Brain microvascular endothelial cell (primary cell): Measurements from ENCODE around the gene UTRN.

Experiments
- DNase-seq: peaks from one replicate; pipeline ENCODE4 v3.0.0-alpha.2; 2020
- H3K27ac ChIP-seq: fragments of 250-450 bp; sonication (Bioruptor Pico); 2 replicates; pipeline ENCODE4 v1.5.1; 2020; ENCODE audit warnings: mild to moderate bottlenecking, moderate library complexity
- H3K27me3 ChIP-seq: fragments of 250-450 bp; sonication (Bioruptor Pico); replicated peaks from 2 replicates; pipeline ENCODE4 v1.5.1; 2020; ENCODE audit warnings: mild to moderate bottlenecking
- H3K36me3 ChIP-seq: fragments of 250-450 bp; sonication (Bioruptor Pico); replicated peaks from 2 replicates; pipeline ENCODE4 v1.5.1; 2020; ENCODE audit warnings: mild to moderate bottlenecking
- H3K4me3 ChIP-seq: 2 replicates; pipeline ENCODE4 v1.5.1; 2011; ENCODE audit warnings: low read depth, mild to moderate bottlenecking, control low read depth, low read length, moderate library complexity
- CTCF ChIP-seq: IDR thresholded peaks from 2 replicates; pipeline ENCODE4 v1.5.1; 2011; ENCODE audit warnings: low read depth, mild to moderate bottlenecking, moderate library complexity, low read length, control low read depth, inconsistent platforms; ENCODE audit errors: missing control alignments
- in situ Hi-C: cut with HindIII; loops from 2 replicates; pipeline ENCODE4 v1.10.0; 2017; ENCODE audit warnings: low sequenced_read_pairs, low pct_ligation_motif_present

Gene UTRN

GRCh38 chr6:144264270-144265060 is 20.7 kb upstream of the UTRN start:
- H3K27ac ChIP-seq, result peak overlapping the region; percentile 97
- in situ Hi-C loops, result no loop called here
- no peak for TF ChIP-seq CTCF
- no peak overlapping the region for H3K4me3 ChIP-seq
- peak; percentile 94 for DNase-seq
- no peaks in the 10 kb centered on the region for H3K36me3 ChIP-seq
- H3K27me3 ChIP-seq, result no peaks in the 10 kb centered on the region

- Histone ChIP-seq H3K4me3 (no peak overlapping the region), H3K27ac (peak overlapping the region; percentile 97), H3K27me3 (no peaks in the 10 kb centered on the region), H3K36me3 (no peaks in the 10 kb centered on the region)
- in situ Hi-C loops, result no loop called here
- TF ChIP-seq CTCF, result no peak
- DNase-seq, result peak; percentile 78
Observed at GRCh38 chr6:144265061-144265357, 20.1 kb upstream of the UTRN start.

- no peak overlapping the region for H3K4me3 ChIP-seq
- TF ChIP-seq CTCF, result no peak
- peak; percentile 86 for DNase-seq
Observed at GRCh38 chr6:144265390-144265789, 19.7 kb upstream of the UTRN start.

GRCh38 chr6:144266091-144266649 is 19.0 kb upstream of the UTRN start:
- DNase-seq, result peak; percentile 69
- peak overlapping the region; percentile 97 for H3K27ac ChIP-seq
- H3K36me3 ChIP-seq, result no peaks in the 10 kb centered on the region
- H3K4me3 ChIP-seq, result no peak overlapping the region
- TF ChIP-seq CTCF, result no peak
- H3K27me3 ChIP-seq, result no peaks in the 10 kb centered on the region
- in situ Hi-C loops, result no loop called here

More at GRCh38 chr6:144265390-144265789, 19.7 kb upstream of the UTRN start:
- H3K27me3 ChIP-seq, result no peaks in the 10 kb centered on the region
- H3K27ac ChIP-seq, result peak overlapping the region; percentile 97
- in situ Hi-C loops, result no loop called here
- H3K36me3 ChIP-seq, result no peaks in the 10 kb centered on the region

GRCh38 chr6:144268794-144269349 is 16.3 kb upstream of the UTRN start:
- no peaks in the 10 kb centered on the region for H3K27me3 ChIP-seq
- in situ Hi-C loops, result no loop called here
- no peak overlapping the region for H3K27ac ChIP-seq
- no peaks in the 10 kb centered on the region for H3K36me3 ChIP-seq
- no peak for DNase-seq
- no peak overlapping the region for H3K4me3 ChIP-seq
- TF ChIP-seq CTCF, result no peak
